Activated T-helper 1 cell treated with anti-CD3 and anti-CD28 coated beads, Interleukin-12 subunit alpha, Interleukin-12 subunit beta, Interleukin-2, Interleukin-4 antibody, amounts not matched to agents 30 ng/mL and 10 ng/mL and 1 ng/mL, durations not matched to agents 14 hours and 24 hours and 36 hours (primary cell): Measurements from ENCODE around the gene IL17B. TPM values are rescaled to one million over a fixed set of nuclear protein-coding genes. Genes with fewer than 3 reads are reported as not detected.

ENCODE experiments used
- DNase-seq: peaks from one replicate; pipeline ENCODE4 v3.0.0; 2021; ENCODE audit warnings: low spot score
- H3K27ac Mint-ChIP-seq: one replicate; pipeline ENCODE4 v1.8.0; 2021; ENCODE audit warnings: mild to moderate bottlenecking, mixed read lengths
- H3K27me3 Mint-ChIP-seq: one replicate; pipeline ENCODE4 v1.8.0; 2022; ENCODE audit warnings: mild to moderate bottlenecking, moderate library complexity, mixed read lengths; ENCODE audit not compliant: insufficient read depth
- H3K36me3 Mint-ChIP-seq: one replicate; pipeline ENCODE4 v1.8.0; 2021; ENCODE audit warnings: low read depth, mixed read lengths
- H3K4me1 Mint-ChIP-seq: one replicate; pipeline ENCODE4 v1.8.0; 2021; ENCODE audit warnings: low read depth, mixed read lengths
- H3K4me3 Mint-ChIP-seq: one replicate; pipeline ENCODE4 v1.8.0; 2021; ENCODE audit warnings: mild to moderate bottlenecking, moderate library complexity, mixed read lengths
- H3K9me3 Mint-ChIP-seq: one replicate; pipeline ENCODE4 v1.8.0; 2021; ENCODE audit warnings: mixed read lengths
- intact Hi-C: fragments of 100-400 bp; cut with micrococcal nuclease; formaldehyde crosslinking; loops from one replicate; pipeline ENCODE4 v1.15.1; 2024
- total RNA-seq: library from RNA; stranded (reverse); gene quantifications from 2 replicates; pipeline ENCODE4 v1.2.3, GENCODE V29; 2022

The IL17B gene
- total RNA-seq, 1 donor from 2014 or later: not detected

GRCh38 chr5:149325166-149325735, 53.8 kb downstream of the IL17B start:
- H3K4me1 Mint-ChIP-seq: no peaks in the 10 kb centered on the region
- H3K4me3 Mint-ChIP-seq: no peak overlapping the region
- no peaks in the 10 kb centered on the region for H3K27me3 Mint-ChIP-seq
- H3K27ac Mint-ChIP-seq: no peak overlapping the region
- intact Hi-C loops: no loop called here
- H3K36me3 Mint-ChIP-seq: no peaks in the 10 kb centered on the region
- no peaks in the 10 kb centered on the region for H3K9me3 Mint-ChIP-seq
- DNase-seq: no peak

- H3K9me3 Mint-ChIP-seq: no peaks in the 10 kb centered on the region
- H3K4me3 Mint-ChIP-seq: no peak overlapping the region
- no peaks in the 10 kb centered on the region for H3K36me3 Mint-ChIP-seq
- no peaks in the 10 kb centered on the region for H3K27me3 Mint-ChIP-seq
- no peak overlapping the region for H3K27ac Mint-ChIP-seq
- DNase-seq: no peak
- intact Hi-C loops: no loop called here
- no peaks in the 10 kb centered on the region for H3K4me1 Mint-ChIP-seq
Observed at GRCh38 chr5:149324641-149325040, 54.5 kb downstream of the IL17B start.

Other genes starting within 250 kb of the IL17B start
- not detected in 2 replicates for gene ABLIM3, start 237.8 kb downstream of the IL17B start, total RNA-seq
- not detected in 2 replicates for gene AFAP1L1, start 107.4 kb downstream of the IL17B start, total RNA-seq
- 30.4 and 30.6 TPM in 2 replicates for gene GRPEL2, start 33.8 kb downstream of the IL17B start, total RNA-seq
- 21.9 and 23.4 TPM in 2 replicates for gene PCYOX1L, start 21.2 kb downstream of the IL17B start, total RNA-seq
- 195 and 205 TPM in 2 replicates for gene CSNK1A1, start 172.1 kb upstream of the IL17B start, total RNA-seq
- gene ARHGEF37, start 202.2 kb upstream of the IL17B start, total RNA-seq: 0.70 and 0.86 TPM in 2 replicates